PC-9 (cell line): Measurements from ENCODE around the gene CDYL2.

ENCODE experiments used
- CTCF ChIP-seq: fragments of 200-600 bp; sonication (generic); conservative IDR thresholded peaks from 2 replicates; pipeline ENCODE4 v1.6.1; 2017; ENCODE audit warnings: mixed run types, antibody characterized with exemption, mild to moderate bottlenecking, moderate library complexity
- EZH2 ChIP-seq: fragments of 200-600 bp; sonication (generic); IDR thresholded peaks from 2 replicates; pipeline ENCODE4 v1.8.0; 2017; ENCODE audit warnings: antibody characterized with exemption, low read depth

GRCh38 chr16:80809366-80809765, 5.0 kb upstream of the CDYL2 start:
- TF ChIP-seq CTCF (no peak), EZH2 (no peak)
